Esophagus (tissue), 2 donors: ENCODE data around the gene UPP1. TPM values are rescaled to one million over a fixed set of nuclear protein-coding genes. Genes with fewer than 3 reads are reported as not detected.

Source experiments
- H3K27ac ChIP-seq, 2 donors: one replicate each; pipeline ENCODE4 v1.5.1; 2013; ENCODE audit warnings: low read depth in 2 of 2, mild to moderate bottlenecking in 2 of 2, inconsistent platforms in 1 of 2, low read length in 1 of 2, moderate library complexity in 1 of 2
- H3K27me3 ChIP-seq, 2 donors: one replicate each; pipeline ENCODE4 v1.6.1; 2013; ENCODE audit warnings: low read length in 2 of 2, control low read depth in 1 of 2, mild to moderate bottlenecking in 1 of 2; ENCODE audit not compliant: insufficient read depth in 2 of 2, control insufficient read depth in 1 of 2
- H3K36me3 ChIP-seq, 2 donors: one replicate each; pipeline ENCODE4 v1.6.1; 2013; ENCODE audit warnings: low read length in 1 of 2; ENCODE audit not compliant: control insufficient read depth in 2 of 2, insufficient read depth in 2 of 2
- H3K4me1 ChIP-seq, 2 donors: one replicate each; pipeline ENCODE4 v1.6.1; 2013; ENCODE audit warnings: low read length in 1 of 2; ENCODE audit not compliant: control insufficient read depth in 2 of 2, insufficient read depth in 2 of 2
- H3K4me3 ChIP-seq, 2 donors: one replicate each; pipeline ENCODE4 v1.5.1; 2013; ENCODE audit warnings: low read length in 2 of 2, mild to moderate bottlenecking in 2 of 2, low read depth in 1 of 2, moderate library complexity in 1 of 2
- H3K9me3 ChIP-seq, 2 donors: one replicate each; pipeline ENCODE4 v1.6.1; 2013; ENCODE audit warnings: mild to moderate bottlenecking in 2 of 2, low read depth in 1 of 2, low read length in 1 of 2, moderate library complexity in 1 of 2; ENCODE audit not compliant: control insufficient read depth in 2 of 2, insufficient read depth in 1 of 2
- WGBS, 2 donors: extraction: QIAGEN DNeasy Blood & Tissue Kit; methylation state at CpG; one replicate each; pipeline ENCODE4 v1.1.7; 2013; 5-methylcytosine and 5-hydroxymethylcytosine counted together
- polyA plus RNA-seq, 2 donors: library from polyadenylated mRNA; stranded (reverse); fragments of 200-250 nt; gene quantifications; one replicate each; pipeline ENCODE4 v1.2.3, GENCODE V29; 2013
- donor health status: healthy with polysubstance abuse.
- donor health status: Bipolar disorder and iron deficiency.

UPP1 gene
- polyA plus RNA-seq, 2 donors: 134 to 211 TPM

DNA sequence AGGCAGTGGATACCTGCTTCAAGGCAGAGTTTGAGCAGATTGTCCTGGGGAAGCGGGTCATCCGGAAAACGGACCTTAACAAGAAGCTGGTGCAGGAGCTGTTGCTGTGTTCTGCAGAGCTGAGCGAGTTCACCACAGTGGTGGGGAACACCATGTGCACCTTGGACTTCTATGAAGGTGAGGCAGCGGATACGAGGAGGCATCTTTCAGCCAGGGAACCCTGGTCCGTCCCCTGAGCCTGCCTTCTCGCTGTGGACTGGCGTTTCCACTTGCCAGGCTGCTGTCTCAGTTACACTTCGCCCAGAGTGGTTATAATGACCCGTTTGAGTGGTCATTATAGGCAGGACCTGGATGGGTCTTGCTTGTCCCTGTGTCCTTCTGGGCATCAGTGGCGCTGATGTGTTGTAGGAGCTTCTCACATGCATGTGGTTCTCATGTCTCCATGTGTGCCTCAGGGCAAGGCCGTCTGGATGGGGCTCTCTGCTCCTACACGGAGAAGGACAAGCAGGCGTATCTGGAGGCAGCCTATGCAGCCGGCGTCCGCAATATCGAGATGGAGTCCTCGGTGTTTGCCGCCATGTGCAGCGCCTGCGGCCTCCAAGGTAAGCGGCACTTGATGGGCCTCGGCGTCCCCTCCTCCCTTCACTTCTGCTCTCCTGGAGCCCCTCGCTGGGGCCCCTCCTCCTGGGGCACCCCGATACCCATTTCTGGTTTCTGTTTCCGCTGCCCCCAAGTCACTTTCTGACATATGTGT is 18.0 kb downstream of the UPP1 start:
- H3K36me3 ChIP-seq: peaks cover 15 to 25% of the 10 kb centered on the region in 2 donors
- 95% methylated on average over 29 of the region's 29 CpGs for WGBS, 2 donors

DNA sequence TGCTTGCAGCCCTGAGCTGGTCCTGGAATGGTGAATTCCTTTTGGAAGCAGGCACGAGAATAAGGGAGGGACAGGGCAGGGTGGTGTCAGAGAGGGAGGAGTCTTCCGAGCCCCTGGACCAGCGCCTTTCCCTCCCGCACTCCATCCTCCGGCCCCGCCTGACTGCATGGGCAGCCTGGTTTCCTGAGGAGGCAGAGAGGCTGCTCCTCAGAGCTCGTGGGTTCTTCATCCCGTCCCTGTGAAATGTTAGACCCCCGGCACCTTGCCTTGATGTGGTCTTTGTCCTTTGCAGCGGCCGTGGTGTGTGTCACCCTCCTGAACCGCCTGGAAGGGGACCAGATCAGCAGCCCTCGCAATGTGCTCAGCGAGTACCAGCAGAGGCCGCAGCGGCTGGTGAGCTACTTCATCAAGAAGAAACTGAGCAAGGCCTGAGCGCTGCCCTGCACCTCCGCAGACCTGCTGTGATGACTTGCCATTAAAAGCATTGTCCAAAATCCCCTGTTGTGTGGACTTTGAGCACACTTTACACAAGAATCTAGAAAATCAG is 18.9 kb downstream of the UPP1 start:
- Histone ChIP-seq H3K27ac (no peak overlapping the region), H3K4me3 (no peak overlapping the region), H3K4me1 (no peaks in the 10 kb centered on the region), H3K27me3 (no peaks in the 10 kb centered on the region), H3K9me3 (no peaks in the 10 kb centered on the region), H3K36me3 (peaks cover 14 to 23% of the 10 kb centered on the region in 2 donors)
- WGBS, 2 donors: 90 to 91% methylated on average over 18 of the region's 18 CpGs

More for the DNA sequence above, 18.0 kb downstream of the UPP1 start:
- H3K4me1 ChIP-seq: no peaks in the 10 kb centered on the region
- no peak overlapping the region for H3K27ac ChIP-seq
- no peaks in the 10 kb centered on the region for H3K27me3 ChIP-seq
- no peak overlapping the region for H3K4me3 ChIP-seq
- H3K9me3 ChIP-seq: no peaks in the 10 kb centered on the region

DNA sequence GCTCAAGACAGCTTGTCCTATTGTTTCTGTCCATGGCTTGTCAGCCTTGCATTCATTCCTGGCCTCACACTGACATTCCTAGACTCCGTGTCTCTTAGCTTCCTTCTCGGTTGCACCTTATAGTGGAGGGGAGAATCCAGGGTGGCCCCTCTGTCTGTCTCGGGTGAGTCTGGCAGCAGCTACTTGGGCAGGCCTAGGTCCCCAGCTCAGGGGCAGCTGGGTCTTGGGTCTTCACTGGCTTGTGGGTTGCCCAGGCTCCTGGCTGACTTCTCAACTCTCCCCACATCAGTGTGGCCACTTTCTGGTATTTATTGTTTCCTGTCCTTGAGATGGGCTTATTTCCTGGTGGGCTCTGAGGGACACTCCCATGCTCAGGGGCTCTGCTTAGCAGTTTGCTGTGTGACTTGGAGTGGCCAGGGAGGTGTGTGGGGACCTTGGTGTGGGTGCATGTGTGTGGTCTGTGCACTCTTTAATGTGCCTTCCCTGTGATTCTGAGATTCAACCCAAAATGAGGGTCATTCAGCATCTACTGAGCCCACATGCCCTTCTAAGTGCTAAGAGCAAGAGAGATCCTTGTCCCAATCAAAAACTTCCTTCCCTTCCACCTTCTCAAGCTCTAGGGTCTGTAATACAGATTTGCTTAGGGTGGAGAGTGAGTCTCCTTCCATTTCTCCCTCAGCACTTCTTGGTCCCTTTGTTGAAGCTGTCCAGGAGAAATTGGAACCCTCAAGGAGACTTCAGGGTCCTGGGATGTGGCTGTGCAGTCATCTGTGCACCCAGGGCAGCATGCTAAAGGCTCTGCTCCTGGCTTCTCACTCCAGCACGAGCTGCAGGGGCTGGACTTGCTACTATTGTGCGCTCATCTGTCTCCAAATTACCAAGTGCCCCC is 20.1 kb downstream of the UPP1 start:
- Histone ChIP-seq H3K9me3 (no peaks in the 10 kb centered on the region), H3K4me1 (peaks cover 0 to 4% of the 10 kb centered on the region in 2 donors), H3K4me3 (no peak overlapping the region), H3K36me3 (peaks cover 10 to 22% of the 10 kb centered on the region in 2 donors), H3K27ac (no peak overlapping the region), H3K27me3 (no peaks in the 10 kb centered on the region)
- WGBS, 2 donors: 88 to 93% methylated on average over 5 of the region's 5 CpGs

DNA sequence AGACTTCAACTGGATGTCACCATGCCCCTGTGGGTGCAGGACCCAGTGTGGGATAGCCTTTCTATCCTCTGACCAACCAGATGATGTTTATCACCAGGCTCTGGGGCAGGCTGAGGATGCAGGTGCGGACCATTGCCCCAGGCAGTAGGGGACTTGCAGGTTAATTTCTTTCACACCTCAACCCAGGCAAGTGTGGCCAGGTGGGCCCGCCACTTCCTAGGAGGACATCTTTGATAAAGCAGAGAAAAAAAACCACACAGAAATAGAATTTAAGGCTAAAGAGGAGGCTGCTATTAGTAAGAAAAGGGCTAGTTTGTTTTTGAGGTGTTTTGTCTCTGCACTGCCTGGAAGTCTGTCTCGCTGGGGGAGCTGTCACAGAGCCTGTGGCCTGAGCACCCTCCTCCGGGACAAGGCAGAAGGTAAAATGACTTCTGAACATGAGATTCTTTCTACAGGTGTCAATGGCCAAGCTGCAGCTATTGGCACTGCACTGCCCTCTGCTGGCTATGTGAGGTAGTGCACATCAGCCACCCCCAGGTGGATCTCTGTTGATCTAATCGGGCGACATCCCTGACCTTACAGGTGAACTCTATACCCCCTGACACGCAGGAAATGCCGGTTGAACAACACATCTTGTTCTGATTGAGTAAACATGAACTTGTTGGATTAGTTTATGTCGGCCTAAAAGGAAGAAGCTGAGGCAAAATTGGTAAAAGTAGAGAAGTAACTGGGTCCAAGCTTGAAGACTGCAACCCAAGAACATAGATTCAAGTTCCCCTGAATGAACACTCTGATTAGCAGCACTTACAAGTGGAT is 21.0 kb downstream of the UPP1 start:
- Histone ChIP-seq H3K9me3 (no peaks in the 10 kb centered on the region), H3K27ac (no peak overlapping the region), H3K4me3 (no peak overlapping the region), H3K27me3 (no peaks in the 10 kb centered on the region), H3K4me1 (peaks cover 0 to 9% of the 10 kb centered on the region in 2 donors), H3K36me3 (peaks cover 10 to 22% of the 10 kb centered on the region in 2 donors)
- WGBS, 2 donors: 19 to 21% methylated on average over 9 of the region's 9 CpGs

DNA sequence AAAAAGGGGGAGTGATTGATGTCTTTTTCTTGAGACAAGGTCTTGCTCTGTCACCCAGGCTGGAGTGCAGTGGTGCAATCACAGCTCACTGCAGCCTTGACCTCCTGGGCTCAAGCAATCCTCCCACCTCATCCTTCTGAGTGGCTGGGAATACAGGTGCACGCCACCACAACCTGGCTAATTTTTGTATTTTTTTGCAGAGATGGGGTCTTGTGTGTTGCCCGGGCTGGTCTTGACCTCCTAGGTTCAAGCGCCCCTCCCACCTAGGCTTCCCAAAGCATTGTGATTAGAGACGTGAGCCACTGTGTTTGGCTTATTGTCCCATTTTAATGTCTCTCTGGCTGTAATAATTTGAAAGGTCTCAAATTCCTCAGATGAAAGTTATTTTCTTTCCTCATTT is 21.8 kb downstream of the UPP1 start:
- Histone ChIP-seq H3K36me3 (peaks cover 10 to 22% of the 10 kb centered on the region in 2 donors), H3K4me3 (no peak overlapping the region), H3K27ac (no peak overlapping the region), H3K27me3 (no peaks in the 10 kb centered on the region), H3K4me1 (peaks cover 0 to 9% of the 10 kb centered on the region in 2 donors), H3K9me3 (no peaks in the 10 kb centered on the region)
- WGBS, 2 donors: 82 to 84% methylated on average over 4 of the region's 4 CpGs

DNA sequence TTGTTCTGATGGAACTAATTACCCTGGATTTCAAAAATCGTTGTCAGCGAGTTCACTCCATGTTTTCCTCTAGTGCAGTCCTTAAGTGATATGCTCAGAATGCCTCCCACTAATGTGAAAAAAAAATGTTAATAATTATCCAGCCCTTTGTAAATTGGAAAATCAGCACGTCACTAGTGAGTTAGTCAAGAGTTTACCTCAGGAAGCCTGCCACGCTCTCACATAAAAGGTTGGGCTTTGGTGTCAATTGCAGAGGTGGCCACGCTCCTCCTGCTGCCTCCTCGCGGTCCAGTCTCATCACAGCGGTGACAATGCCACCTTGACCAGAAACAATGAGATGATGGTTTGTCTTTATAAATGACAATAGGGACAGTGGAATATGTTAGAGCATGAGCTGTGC is 22.5 kb downstream of the UPP1 start:
- Histone ChIP-seq H3K27me3 (no peaks in the 10 kb centered on the region), H3K9me3 (no peaks in the 10 kb centered on the region)
- 78 to 89% methylated on average over 8 of the region's 8 CpGs for WGBS, 2 donors

DNA sequence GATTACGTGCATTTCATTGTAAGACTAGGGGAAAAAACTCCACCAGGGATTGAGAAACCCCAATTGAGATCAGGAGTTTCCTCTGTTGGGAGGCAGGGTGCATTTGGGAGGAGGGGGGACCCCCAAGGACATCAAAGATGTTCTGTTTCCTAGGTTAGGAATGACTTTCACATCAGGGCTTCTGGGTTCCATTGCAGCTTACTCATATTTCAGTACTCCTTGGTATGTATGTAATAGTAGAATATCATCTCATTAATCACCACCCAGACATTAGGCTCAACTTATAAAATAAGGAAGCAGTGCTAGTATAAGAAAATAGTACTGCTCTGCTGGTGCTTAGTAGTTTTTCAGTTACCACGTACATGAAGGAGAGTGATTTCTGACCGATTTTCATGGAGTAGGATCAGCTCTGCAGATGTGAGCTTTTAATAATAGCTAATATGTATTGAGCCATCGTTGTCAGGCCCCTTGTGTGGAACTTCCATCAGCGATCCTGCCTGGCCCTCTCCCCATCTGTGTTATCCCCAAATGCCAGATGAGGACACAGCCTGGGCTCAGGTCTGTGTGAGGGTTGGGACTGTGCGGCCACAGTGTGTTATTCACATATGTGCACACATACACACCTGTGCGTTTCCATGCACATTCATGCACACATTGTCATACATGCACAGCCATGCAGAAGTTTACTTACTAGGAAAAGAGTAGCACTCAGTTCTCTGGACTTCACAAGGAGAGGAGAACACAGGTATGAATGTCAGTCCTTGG is 23.5 kb downstream of the UPP1 start:
- Histone ChIP-seq H3K9me3 (no peaks in the 10 kb centered on the region), H3K27ac (no peak overlapping the region)
- WGBS, 2 donors: 92 to 94% methylated on average over 7 of the region's 7 CpGs

More for the DNA sequence above, 22.5 kb downstream of the UPP1 start:
- Histone ChIP-seq H3K36me3 (peaks cover 10 to 22% of the 10 kb centered on the region in 2 donors), H3K4me1 (peaks cover 0 to 9% of the 10 kb centered on the region in 2 donors), H3K4me3 (no peak overlapping the region), H3K27ac (no peak overlapping the region)

DNA sequence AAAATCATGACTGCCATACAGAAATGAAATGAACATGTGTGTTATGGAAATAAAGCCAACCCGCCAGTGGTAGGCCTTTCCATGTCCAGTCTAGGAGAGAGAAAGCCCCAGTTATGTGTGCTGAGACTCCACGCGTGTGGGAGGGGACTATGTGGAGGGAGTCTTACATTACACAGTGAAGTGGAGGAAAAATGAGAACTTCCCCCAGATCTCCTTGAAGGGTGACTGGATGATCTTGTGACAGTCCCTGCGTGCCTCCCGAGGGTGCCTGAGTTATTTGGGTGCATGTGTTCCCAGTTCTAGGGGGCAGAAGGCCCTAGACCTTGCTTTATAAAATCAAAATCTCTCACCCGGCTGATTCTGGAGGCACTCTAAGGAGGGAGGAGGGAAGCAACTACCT is 24.2 kb downstream of the UPP1 start:
- no peaks in the 10 kb centered on the region for H3K9me3 ChIP-seq
- WGBS, 2 donors: 94 to 99% methylated on average over 6 of the region's 6 CpGs
- H3K36me3 ChIP-seq: peaks cover 0 to 7% of the 10 kb centered on the region in 2 donors
- H3K4me1 ChIP-seq: peaks cover 0 to 9% of the 10 kb centered on the region in 2 donors
- no peak overlapping the region for H3K4me3 ChIP-seq
- no peaks in the 10 kb centered on the region for H3K27me3 ChIP-seq
- no peak overlapping the region for H3K27ac ChIP-seq

More for the DNA sequence above, 23.5 kb downstream of the UPP1 start:
- Histone ChIP-seq H3K4me3 (no peak overlapping the region), H3K4me1 (peaks cover 0 to 9% of the 10 kb centered on the region in 2 donors), H3K27me3 (no peaks in the 10 kb centered on the region), H3K36me3 (peaks cover 6 to 13% of the 10 kb centered on the region in 2 donors)
